Smooth muscle cell of trachea (primary cell): ENCODE data around the gene LMOD3. TPM values are rescaled to one million over a fixed set of nuclear protein-coding genes. Genes with fewer than 3 reads are reported as not detected.

Experiments used
- total RNA-seq: library from RNA; depleted of rRNA; stranded (reverse); fragments of >200 nt; gene quantifications from 2 replicates; pipeline ENCODE4 v1.2.1, GENCODE V29; 2014

Gene LMOD3
- under 0.01 and 0.15 TPM in 2 replicates for total RNA-seq

GRCh38 chr3:69122403-69122802 lies at the start of gene LMOD3:
TSS of gene LMOD3 (minus strand) at chr3:69122595. CDS start at chr3:69122386, 209 bp downstream.

GRCh38 chr3:69084326-69085167 lies 37.8 kb downstream of the LMOD3 start, which contains the start of gene ARL6IP5:
TSS of gene ARL6IP5 (plus strand) at chr3:69084937. CDS start at chr3:69085048, 111 bp downstream.

DNA sequence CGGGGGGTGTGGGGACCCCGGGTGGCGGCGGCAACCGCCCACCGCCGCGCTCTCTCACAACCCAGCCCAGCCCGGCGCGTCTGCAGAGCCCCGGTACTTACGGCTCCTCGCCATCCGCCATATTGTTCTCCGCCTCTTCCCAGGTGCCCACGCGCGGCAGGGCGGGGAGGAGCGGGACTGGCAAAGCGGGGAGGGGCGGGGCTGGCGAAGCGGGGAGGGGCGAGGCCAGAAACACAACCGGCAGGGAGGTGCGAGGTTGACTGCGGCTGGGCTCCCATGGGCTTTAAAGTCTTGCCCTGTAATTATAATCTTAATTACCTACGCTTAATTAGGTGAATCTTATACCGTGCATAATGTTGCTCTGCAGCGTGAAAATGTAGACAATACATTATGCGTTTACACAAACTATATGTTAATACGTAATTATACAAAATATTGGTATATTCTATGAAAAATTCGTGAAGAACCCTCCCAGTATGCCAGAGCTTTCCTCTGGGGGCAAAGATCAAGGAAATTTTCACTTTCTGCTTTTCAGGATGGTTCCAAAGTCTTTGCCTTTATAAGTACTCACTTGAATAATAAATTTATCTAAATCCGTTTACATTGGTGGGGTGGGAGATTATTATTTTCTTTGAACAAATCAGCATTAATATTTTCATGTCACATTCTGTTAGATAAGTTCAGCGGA lies 42.0 kb downstream of the LMOD3 start, which contains the start of gene UBA3:
TSS of gene UBA3 (minus strand) at position 133 of the 688 bp plus-strand sequence. CDS start at position 121, 12 bp downstream.

Other genes with a start within 250 kb of the LMOD3 start
- not detected in 2 replicates for gene TAFA4, start 190.0 kb downstream of the LMOD3 start, total RNA-seq
- gene EOGT, start 108.9 kb downstream of the LMOD3 start, total RNA-seq: 41.0 and 44.1 TPM in 2 replicates
- gene TMF1, start 70.3 kb downstream of the LMOD3 start, total RNA-seq: 50.2 and 51.9 TPM in 2 replicates
- gene UBA3, start 42.2 kb downstream of the LMOD3 start, total RNA-seq: 74.9 and 107 TPM in 2 replicates
- 163 and 218 TPM in 2 replicates for gene ARL6IP5, start 37.7 kb downstream of the LMOD3 start, total RNA-seq